Fibroblast of the aortic adventitia (primary cell): ENCODE results near the gene INSM2. TPM values are rescaled to one million over a fixed set of nuclear protein-coding genes. Genes with fewer than 3 reads are reported as not detected.

ENCODE experiments used
- DNase-seq: peaks from one replicate; pipeline ENCODE4 v3.0.0-alpha.2; 2010; ENCODE audit warnings: low read depth
- H3K4me3 ChIP-seq: 2 replicates; pipeline ENCODE4 v1.5.1; 2011; ENCODE audit warnings: low read depth, mild to moderate bottlenecking, control low read depth, low read length, moderate library complexity
- CTCF ChIP-seq: IDR thresholded peaks from 2 replicates; pipeline ENCODE4 v1.5.1; 2011; ENCODE audit warnings: mild to moderate bottlenecking, low read length, control low read depth, inconsistent platforms; ENCODE audit not compliant: insufficient read depth
- total RNA-seq: library from RNA; depleted of rRNA; stranded (reverse); fragments of >200 nt; gene quantifications from 2 replicates; pipeline ENCODE4 v1.2.3, GENCODE V29; 2012; ENCODE audit warnings: low replicate concordance

INSM2 gene
- total RNA-seq, 1 donor = not detected

GRCh38 chr14:35558680-35559079 is 24.7 kb downstream of the INSM2 start:
- TF ChIP-seq CTCF = no peak
- no peak overlapping the region for H3K4me3 ChIP-seq
- peak; percentile 5 for DNase-seq

GRCh38 chr14:35565871-35566464 is 32.0 kb downstream of the INSM2 start:
- DNase-seq = no peak
- no peak for TF ChIP-seq CTCF
- H3K4me3 ChIP-seq = no peak overlapping the region

GRCh38 chr14:35571598-35571997 is 37.6 kb downstream of the INSM2 start:
- TF ChIP-seq CTCF = no peak
- H3K4me3 ChIP-seq = no peak overlapping the region
- DNase-seq = no peak

GRCh38 chr14:35573911-35574310 is 39.9 kb downstream of the INSM2 start:
- TF ChIP-seq CTCF = no peak
- DNase-seq = no peak
- H3K4me3 ChIP-seq = no peak overlapping the region

GRCh38 chr14:35576260-35576659 is 42.3 kb downstream of the INSM2 start:
- no peak for TF ChIP-seq CTCF
- peak; percentile 47 for DNase-seq
- H3K4me3 ChIP-seq = no peak overlapping the region

- DNase-seq = no peak
- no peak overlapping the region for H3K4me3 ChIP-seq
- TF ChIP-seq CTCF = no peak
Measured at GRCh38 chr14:35576856-35577255, 42.9 kb downstream of the INSM2 start.

- no peak for TF ChIP-seq CTCF
- no peak overlapping the region for H3K4me3 ChIP-seq
- no peak for DNase-seq
Measured at GRCh38 chr14:35578135-35578534, 44.2 kb downstream of the INSM2 start.
